GM18498 (cell line): ENCODE data around the gene DLGAP1.

Experiments
- ATAC-seq: cut with Tn5 transposase; IDR thresholded peaks from one replicate; pipeline ENCODE4 v1.9.1; 2021; ENCODE audit warnings: mild to moderate bottlenecking, moderate library complexity; ENCODE audit not compliant: unreplicated experiment

DLGAP1 gene

DNA sequence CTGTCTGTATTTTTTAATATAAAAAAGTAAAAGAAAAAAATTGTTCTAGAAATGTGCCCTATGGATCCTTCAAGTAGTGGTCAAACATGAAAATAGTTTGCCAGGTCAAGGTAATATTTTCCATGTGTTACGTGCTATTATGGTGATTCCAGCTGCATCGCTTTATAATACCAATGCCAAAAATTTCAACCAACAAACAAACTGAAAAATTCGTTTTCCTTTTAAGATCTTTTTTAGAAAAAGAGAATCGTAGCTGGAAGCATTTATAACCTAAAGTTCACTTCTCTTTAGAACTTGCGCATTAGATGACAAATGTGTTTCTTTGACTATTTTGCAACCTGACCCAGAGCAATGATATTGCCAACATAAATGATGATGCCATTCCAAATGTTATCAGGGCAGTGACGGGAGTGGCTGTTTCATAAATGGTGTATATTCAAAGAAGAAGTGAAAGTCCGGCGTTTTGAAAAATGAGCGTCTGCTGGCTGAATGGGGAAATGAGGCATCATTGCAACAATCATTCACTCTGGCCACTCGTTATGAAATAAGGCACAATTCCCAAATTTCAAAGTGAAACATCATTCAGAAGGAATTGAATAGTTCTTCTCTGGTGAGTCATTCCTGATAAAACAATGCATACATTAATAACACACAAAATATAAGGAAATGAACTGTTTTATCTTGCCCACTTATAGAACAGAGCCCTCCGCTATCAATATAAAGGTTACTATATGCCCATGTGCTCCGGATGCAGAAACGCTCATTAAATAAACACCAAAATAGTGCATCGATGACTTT is 707.7 kb downstream of the DLGAP1 start:
- no peak for ATAC-seq

DNA sequence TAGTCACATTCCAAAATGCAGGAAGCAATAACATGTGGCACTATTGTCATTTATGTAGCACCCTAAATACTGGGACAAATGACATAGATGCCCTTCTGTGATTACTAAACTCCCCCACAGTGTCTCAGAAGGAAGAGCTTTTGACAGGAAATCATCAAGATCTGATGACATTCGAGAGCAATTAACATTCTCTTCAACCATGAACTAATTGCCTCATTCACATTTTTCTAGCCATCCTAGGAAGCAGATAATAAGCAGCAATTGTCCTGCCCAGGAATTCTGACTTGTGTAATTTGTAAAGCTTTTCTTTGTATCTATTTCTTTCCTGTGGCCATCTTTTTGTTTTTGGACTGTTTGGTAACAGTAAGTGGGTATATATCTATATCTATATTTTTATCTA is 712.6 kb downstream of the DLGAP1 start:
- no peak for ATAC-seq

DNA sequence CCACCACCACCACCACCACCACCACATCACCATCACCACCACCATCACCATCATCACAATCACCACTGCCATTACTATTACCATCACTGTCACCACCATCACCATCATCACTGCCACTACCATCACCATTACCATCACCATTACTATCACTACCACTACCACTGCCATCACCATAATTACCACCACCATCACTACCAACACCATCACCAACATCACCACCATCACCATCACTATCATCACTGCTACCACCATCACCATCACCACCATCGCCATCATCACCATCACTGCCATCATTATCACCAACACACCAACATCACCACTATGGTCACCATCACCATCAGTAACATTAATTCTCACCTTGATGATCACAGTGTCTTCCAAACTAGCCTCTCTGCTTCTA is 713.8 kb downstream of the DLGAP1 start:
- ATAC-seq, result no peak

DNA sequence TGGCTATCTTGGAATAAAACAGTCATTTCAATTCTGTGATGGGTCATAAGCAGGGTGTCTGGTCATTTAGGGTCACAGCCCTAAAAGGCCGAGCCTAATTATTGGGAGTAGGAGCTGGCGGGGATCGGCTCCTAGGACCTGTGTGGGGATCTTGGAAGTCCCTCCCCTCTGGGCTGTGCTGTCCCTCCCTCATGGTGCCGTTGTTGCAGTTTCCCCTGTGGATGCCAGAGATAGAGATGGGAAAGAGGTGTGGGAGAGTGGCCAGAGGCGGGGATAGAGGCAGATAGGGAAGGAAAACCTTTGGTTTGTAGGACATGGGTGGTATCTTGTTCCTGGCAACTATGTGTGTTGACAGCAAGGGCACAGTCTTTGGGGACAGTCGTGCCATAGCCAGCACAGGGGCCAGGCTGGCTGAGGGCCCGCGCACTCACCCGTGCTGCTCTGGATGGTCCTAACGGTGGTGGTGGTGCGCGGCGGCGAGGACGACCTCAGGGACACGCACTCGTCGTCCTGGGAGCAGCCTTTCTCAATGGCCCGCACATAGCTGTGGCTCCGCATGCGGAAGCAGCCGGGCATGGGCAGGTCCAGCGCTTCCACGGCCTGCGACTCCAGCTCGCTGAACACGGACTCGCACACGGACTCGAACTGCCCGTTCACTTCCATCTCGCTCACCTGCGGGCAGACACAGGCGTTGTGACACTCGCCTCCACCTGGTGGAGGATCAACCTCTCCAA is 726.2 kb downstream of the DLGAP1 start:
- ATAC-seq, result no peak

DNA sequence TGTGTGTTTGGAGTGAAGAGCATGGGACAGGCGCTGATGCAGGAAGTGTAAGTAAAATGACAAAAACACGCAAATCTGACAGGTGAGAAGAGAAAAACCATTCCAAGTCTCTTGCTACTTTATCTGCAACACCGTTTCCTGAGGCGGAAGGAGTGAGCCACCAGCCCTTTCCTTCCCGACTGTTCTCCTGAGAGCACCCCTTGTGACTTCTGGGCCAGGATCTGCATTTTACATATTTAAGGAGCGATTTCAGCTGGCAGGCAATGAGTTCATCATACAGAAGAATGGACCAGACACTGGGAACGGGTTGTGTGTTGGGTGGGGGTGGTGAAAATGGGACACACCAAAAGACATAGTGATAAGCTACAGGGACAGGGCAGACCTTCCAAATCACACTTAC is 727.8 kb downstream of the DLGAP1 start:
- no peak for ATAC-seq

DNA sequence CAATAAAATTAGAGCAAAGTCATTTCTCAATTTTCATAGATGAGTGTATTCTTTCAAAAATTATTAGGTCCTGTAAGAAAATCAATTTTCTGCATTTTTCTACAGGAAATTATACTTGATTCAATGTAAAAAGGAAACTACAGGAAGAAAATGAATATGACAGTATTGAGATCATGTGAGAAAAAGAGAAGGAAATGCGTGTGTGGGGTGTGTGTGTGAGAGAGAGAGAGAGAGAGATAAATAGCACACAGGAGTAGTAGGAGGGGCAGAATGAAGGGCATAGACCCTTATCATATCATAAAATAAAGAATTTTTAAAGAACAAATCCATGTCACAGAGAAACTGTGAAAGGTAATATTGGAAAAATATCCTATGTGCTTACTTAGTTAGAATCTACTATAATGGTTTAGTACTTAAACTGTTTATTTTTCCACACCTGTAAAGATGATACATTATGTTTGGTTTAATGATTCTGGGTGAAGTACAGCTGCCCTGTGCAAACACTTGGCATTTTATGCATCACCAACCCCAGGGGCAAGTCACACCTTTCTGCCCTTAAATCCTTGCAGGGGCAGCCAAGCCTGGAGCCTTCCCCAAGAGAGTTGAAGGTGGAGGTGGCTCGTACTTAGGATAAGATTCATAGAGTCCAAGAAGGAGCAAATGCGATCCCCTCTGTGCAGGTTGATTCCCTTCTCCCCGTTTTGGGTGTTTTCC is 728.7 kb downstream of the DLGAP1 start:
- ATAC-seq, result no peak

DNA sequence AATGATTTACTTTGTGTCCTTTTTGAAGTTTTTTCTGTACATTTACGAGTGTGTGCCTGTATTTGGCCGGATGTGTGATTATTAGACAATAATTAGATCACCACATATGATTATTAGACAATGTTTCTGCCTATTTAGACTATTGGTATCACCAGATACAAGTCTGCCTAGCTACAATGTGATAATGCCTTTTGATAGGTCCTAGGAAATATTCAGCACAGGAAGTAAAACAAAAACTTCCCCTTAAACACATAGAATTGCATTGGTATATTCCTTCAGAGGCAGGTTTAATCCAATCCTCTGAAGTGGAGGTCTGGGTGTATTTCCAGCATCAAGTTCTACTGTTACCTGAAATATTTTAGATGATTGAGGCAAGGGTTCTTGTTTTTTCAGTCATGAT is 730.0 kb downstream of the DLGAP1 start:
- no peak for ATAC-seq

DNA sequence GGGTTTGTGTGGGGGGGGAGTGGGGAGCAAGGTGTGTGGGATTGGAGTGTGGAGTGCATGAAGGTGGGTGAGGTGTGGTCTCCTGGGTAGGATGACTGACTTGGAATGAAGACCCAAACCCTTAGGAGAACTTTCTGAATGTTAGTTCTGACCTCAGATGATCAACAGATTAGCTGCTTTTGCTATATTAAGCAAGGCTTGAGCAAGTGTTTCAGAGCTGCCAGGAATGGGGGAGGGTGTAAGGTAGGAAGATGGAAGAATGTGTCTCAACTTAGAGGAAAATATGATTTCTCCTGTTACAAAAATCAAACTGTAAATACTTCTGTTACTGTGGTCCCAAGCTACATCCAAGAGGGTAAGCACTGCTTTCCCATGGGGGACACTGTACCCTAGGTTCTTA is 731.6 kb downstream of the DLGAP1 start:
- ATAC-seq, result no peak

DNA sequence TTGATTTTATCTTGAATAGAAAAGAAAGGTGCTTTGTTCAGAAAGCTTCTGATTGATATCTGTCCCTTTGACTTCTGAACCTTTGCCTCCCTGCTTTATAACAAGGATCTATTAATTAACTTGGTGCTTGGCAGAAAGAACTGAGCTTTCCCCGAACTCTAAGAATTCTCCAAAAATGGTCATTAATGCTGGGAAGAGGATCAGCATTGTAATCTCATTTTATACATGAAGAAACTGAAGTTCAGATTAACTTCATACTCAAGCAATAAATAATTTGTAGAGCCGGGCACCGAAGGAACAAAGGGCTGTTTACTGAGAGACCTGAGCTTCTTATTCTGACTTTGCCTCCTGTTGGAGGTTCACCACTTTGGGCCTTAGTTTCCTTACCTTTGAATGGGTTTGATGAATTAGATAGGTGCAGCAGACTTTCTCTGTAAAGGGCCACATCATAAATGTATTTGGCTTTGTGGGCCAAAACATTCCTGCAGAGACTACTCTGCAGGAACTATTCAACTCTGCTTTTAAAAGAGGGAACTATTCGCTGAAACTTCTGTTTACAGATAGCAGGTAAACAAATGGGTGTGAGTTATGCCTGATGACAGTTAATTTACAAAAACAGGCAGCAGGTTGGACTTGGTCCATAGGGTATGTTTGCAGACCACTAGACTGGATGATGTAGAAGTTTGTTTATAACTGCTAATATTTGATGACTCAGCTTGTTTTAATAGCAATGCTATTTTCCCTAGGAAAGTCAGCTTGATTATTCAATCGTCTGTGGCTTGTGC is 732.3 kb downstream of the DLGAP1 start:
- no peak for ATAC-seq

DNA sequence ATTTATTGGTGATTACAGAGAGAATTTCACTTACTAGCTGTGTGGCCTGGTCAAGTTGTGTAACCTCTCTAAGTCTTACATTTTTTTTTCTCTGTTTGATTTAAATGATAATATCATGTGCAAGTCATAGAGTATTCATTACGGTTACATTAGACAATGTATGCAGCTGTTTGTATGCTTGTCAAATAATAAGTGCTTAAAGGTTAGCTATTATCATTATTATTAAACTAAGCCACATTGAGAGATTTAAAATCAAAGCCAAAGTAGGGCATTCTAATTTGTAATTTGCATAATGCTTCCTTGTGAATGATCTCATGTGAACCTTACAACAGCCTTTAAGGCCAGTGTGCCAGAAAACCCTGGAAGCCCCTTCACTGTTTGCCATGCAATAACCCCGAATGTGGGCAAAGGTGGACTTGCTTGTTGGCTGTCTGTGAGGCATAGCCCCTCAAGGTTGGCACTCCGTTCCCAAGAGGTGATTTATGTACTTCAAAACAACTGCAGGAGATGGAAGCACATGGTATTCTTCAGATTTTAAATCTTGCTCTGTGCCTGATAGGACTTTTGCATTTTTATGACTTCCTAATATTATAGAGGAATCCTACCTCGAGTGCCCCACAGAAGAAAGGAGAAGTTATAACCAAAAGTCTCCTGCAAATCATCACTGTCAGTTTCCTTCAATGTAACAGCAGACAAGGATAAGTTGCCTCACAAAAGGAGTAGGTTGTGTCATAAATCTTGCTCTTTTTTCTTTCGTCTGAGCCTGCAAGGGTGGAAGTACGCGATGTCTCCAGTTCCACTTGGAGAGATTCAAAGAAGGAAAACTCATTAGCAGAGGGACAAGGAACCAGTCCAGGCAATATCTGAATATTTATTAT is 733.1 kb downstream of the DLGAP1 start:
- no peak for ATAC-seq

DNA sequence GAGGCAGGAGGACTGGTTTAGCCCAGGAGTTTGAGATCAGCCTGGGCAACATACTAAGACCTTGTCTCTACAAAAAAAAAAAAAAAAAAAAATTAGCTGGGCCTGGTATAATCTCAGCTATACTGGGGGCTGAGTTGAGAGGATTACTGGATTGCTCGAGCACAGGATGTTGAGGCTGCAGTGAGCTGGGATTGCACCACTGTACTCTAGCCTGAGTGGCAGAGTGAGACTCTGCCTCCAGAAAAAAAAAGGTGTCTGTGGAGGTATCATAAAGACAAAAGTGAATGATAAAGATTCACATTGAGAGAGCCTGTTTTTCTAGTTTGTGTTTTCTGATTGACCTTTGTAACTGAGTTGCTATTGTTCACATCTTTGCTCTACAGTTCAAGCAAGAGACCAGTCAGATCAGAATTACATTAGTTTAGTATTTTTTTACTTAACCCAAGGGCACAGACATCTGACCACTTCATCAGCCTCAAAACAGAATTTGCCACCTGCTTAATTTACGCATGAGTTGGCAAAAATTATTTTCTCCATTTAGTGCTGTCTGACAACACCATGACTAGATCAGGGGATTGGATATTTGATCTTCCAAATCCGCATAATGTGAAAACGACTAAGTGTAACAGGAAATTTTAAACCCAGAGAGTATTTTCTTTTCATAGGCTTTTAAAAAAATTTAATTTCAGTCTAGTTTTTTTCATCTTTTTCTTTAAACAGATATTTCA is 734.1 kb downstream of the DLGAP1 start:
- ATAC-seq, result no peak

DNA sequence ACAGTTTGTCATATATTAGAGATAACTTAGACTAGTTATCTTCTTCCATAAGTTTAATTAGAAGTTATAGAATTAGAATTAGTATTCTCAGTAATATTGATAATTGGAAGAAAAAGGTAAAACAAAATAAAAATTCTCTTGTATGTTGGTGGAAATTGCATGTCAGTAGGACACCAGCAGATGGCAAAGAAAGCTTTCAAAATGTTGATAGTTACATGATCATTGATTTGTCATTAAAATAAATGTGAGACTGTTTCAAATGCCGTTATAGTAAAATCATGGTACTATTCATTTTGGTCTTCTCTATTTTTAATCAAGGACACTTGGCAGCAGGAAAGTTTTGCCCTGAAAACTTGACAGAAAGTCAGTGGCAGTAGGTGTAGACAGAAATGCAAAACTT is 734.9 kb downstream of the DLGAP1 start:
- ATAC-seq, result no peak

DNA sequence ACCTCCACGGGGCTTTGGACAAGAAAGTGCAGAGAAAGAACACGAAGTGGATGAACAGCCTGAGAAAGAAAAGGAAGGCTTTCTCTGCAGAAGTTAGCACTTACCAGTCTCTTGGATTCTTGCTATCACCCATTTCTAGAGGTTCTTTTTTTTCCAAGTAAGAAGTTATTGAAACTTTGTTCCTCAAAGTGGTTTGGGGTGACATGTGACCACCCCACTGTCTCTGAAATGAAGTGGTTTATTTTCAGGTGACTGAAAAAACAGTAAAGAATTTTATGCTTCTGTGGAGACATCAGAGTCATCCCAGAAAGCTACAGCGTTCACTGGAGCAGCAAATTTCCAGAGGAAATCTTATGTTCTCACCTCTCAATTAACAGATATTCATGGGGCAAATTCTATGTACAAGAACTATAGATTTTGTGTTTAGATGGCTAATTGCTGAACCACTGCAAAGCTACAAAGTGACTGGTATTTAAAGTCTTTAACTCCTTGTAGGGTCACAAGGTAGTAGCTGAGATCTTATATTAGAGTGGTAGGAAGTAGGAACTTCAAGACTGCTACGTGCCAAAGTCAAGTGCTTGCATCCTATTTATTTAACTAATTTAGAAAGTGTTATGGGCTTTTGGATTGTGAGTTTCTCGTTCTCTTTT is 737.6 kb downstream of the DLGAP1 start:
- no peak for ATAC-seq

DNA sequence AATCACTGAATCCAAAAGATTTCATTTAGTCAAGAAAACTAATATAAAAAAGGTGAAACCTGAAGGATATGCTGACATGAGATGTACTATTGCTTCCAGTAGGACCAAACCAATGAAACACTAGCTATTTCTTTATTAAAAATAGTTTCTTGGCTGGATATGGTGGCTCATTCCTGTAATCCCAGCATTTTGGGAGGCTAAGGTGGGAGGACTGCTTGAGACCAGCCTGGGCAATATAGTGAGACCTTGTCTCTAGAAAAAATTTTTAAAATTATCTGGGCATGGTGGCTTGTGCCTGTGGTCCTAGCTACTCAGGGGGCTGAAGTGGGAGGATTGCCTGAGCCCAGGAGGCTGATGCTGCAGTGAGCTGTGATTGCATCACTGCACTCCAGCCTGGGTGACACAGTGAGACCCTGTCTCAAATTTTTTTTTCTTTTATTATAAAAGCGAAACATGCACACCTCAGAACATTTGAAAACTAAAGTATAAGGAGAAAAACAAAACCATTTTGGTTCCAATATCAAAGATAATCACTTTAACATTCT is 738.9 kb downstream of the DLGAP1 start:
- ATAC-seq, result no peak

DNA sequence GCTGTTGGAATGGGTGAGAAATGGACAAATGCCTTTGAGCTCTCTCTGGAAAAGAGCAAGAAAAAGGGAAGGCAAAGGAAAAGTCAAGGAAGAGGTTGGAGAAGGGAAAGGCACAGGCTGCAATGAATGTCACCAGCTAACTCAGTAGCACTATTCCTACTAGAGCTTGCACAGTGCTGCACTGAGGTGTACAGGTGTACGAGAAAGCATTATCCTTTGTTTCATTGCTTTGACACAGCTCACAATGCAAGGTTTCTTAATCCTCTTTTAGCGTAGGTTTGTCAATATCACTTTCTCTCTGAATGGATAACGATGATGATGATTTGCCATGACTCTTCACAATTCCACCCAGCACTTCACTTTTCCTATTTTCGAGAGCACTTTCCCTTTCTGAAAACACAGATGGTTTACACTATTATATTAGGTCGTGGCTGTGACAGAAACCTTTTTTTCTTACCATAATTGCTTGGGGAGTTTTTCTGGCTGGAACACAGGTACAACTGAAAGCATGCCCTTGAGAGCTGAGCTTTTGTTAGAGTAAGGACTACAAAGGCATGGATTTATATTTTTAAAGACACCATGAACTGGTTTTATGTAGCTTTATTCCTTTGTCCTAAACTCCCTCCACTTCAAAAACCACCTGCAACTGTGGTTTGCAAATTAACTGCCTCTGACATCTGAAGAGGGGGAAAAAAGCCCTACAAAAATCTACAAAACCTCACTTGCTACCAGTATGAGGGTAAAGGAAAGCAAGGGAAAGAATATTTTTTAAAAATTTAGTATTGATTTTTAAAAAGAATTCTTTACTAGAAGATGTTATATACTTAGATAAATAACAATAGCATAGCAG is 739.7 kb downstream of the DLGAP1 start:
- no peak for ATAC-seq

DNA sequence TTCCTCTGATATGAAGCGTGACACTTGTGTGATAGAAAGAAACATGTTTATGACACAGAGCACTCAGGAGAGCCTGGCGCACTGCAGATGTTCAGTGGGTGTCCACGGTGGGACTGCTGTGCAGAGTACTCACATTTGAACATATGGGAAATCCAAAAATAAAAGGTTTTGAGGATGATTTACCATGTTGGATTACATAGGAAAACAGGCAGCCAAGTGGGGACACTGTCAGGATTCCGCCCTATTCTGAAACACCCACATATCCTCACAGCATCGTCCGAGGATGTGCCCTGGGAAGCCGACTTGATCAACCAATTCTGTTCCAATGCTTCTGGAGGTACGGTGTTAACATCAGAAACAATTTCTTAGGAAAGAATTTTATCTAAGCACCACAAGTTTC is 741.4 kb downstream of the DLGAP1 start:
- ATAC-seq, result no peak

DNA sequence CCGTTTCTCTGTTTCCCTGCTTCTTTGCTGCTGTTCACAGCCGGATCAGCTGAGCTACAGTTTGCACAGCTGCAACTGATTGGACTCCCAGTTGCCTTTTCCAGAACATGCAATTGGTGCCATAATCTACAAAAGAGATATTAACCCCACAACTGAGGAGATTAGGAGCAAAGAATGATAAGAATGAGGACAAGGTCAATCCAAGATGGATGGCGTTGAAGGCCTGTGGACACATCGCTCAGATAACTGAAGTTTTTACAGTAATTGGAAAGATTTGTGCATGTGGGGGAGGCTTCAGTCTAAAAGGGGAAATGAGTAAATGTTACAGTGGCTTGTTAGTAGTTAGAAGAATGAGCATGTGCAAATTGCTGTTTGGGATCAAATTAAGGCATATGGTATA is 741.9 kb downstream of the DLGAP1 start:
- no peak for ATAC-seq

DNA sequence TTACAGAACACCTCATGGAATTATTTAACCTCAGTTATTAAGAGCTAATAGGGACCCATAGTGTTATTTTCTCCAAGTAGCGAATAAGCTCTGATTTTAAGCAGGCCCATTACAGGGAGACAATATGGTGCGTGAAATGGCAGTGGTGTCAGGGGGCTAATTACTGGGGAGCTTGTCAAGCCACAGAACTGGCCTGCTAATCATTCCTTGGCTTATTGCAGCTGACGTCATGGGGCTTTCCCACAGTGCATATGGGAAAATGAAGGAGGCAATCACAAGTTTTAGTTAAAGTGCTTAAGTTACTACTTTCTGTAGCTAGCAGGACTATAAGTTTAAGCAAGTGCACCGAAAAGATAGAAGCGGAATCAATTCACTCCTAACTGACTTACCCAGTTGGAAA is 742.6 kb downstream of the DLGAP1 start:
- no peak for ATAC-seq
